ENCODE results near the gene HAUS1. TPM values are rescaled to one million over a fixed set of nuclear protein-coding genes. Genes with fewer than 3 reads are reported as not detected.

HAUS1 gene
- total RNA-seq, 6 experiments from 2014 or later, result 22.7 to 34.8 (median 31.6) TPM

- H3K9me3 Mint-ChIP-seq, result no peaks in the 10 kb centered on the region
- peaks cover 19% of the 10 kb centered on the region for H3K4me1 Mint-ChIP-seq (ENCODE audit: low read depth)
- no peak for TF ChIP-seq CTCF (IDR thresholded peaks at IDR 0.05)
- H3K27ac Mint-ChIP-seq, result peak overlapping the region; percentile 93
- peaks cover 13% of the 10 kb centered on the region for H3K36me3 Mint-ChIP-seq (ENCODE audit: low read depth)
- no peaks in the 10 kb centered on the region for H3K27me3 Mint-ChIP-seq (ENCODE audit: insufficient read depth)
- DNase-seq, result no peak
- H3K4me3 Mint-ChIP-seq, result peak overlapping the region; percentile 99
Measured at GRCh38 chr18:46096651-46097300, 7.4 kb upstream of the HAUS1 start.

- no peak for DNase-seq
- Mint-ChIP-seq H3K4me3 (peak overlapping the region; percentile 99), H3K27me3 (ENCODE audit: insufficient read depth) (no peaks in the 10 kb centered on the region), H3K36me3 (ENCODE audit: low read depth) (peaks cover 12% of the 10 kb centered on the region), H3K9me3 (no peaks in the 10 kb centered on the region), H3K27ac (peak overlapping the region; percentile 93), H3K4me1 (ENCODE audit: low read depth) (peaks cover 19% of the 10 kb centered on the region)
- TF ChIP-seq CTCF (IDR thresholded peaks at IDR 0.05), result no peak
Measured at GRCh38 chr18:46097431-46097800, 6.8 kb upstream of the HAUS1 start.

GRCh38 chr18:46097801-46098615 lies 6.2 kb upstream of the HAUS1 start, which contains the start of gene ATP5F1A:
Gene ATP5F1A, minus strand, starts transcription at chr18:46098296. Its CDS starts 65 bp downstream, at chr18:46098231.
- Mint-ChIP-seq H3K4me1 (ENCODE audit: low read depth) (peaks cover 19% of the 10 kb centered on the region), H3K36me3 (ENCODE audit: low read depth) (peaks cover 12% of the 10 kb centered on the region), H3K4me3 (peak within 1 kb of the TSS; percentile 99), H3K27me3 (ENCODE audit: insufficient read depth) (no peaks in the 10 kb centered on the region), H3K27ac (peak within 1 kb of the TSS; percentile 93), H3K9me3 (no peaks in the 10 kb centered on the region)
- TF ChIP-seq CTCF (IDR thresholded peaks at IDR 0.05), result no peak
- peak; percentile 75 for DNase-seq

GRCh38 chr18:46098616-46098933 lies 5.6 kb upstream of the HAUS1 start:
- Mint-ChIP-seq H3K4me3 (peak overlapping the region; percentile 99), H3K4me1 (ENCODE audit: low read depth) (peaks cover 19% of the 10 kb centered on the region), H3K27me3 (ENCODE audit: insufficient read depth) (no peaks in the 10 kb centered on the region), H3K9me3 (no peaks in the 10 kb centered on the region), H3K36me3 (ENCODE audit: low read depth) (peaks cover 12% of the 10 kb centered on the region), H3K27ac (peak overlapping the region; percentile 93)
- DNase-seq, result no peak
- no peak for TF ChIP-seq CTCF (IDR thresholded peaks at IDR 0.05)

GRCh38 chr18:46099463-46099862 lies 4.7 kb upstream of the HAUS1 start:
- no peak for TF ChIP-seq CTCF (IDR thresholded peaks at IDR 0.05)
- no peak for DNase-seq
- Mint-ChIP-seq H3K27me3 (ENCODE audit: insufficient read depth) (no peaks in the 10 kb centered on the region), H3K4me1 (ENCODE audit: low read depth) (peaks cover 19% of the 10 kb centered on the region), H3K36me3 (ENCODE audit: low read depth) (peaks cover 12% of the 10 kb centered on the region), H3K27ac (no peak overlapping the region), H3K9me3 (no peaks in the 10 kb centered on the region), H3K4me3 (no peak overlapping the region)
